Activated CD4-positive, alpha-beta T cell treated with anti-CD3 and anti-CD28 coated beads, Interleukin-2, amount 50 U/mL, for 1 hour (primary cell): Measurements from ENCODE around the gene AOPEP.
A peak's percentile ranks its signal among the peaks of the same experiment; 100 is the strongest.

Experiments
- DNase-seq: peaks from one replicate; pipeline ENCODE4 v3.0.0-alpha.2; 2020

The AOPEP gene

GRCh38 chr9:95105519-95106287, 379.2 kb downstream of the AOPEP start:
- DNase-seq = no peak

- no peak for DNase-seq
Measured at GRCh38 chr9:95107001-95107749, 380.7 kb downstream of the AOPEP start.

- DNase-seq = no peak
Measured at GRCh38 chr9:95107976-95108375, 381.5 kb downstream of the AOPEP start.

- DNase-seq = no peak
Measured at GRCh38 chr9:95108777-95109176, 382.3 kb downstream of the AOPEP start.

GRCh38 chr9:95109456-95109855, 383.0 kb downstream of the AOPEP start:
- no peak for DNase-seq

- DNase-seq = no peak
Measured at GRCh38 chr9:95110921-95111525, 384.5 kb downstream of the AOPEP start.

- no peak for DNase-seq
Measured at GRCh38 chr9:95111716-95112115, 385.2 kb downstream of the AOPEP start.

GRCh38 chr9:95112436-95113280, 386.2 kb downstream of the AOPEP start:
- DNase-seq = no peak

GRCh38 chr9:95115104-95115503, 388.6 kb downstream of the AOPEP start:
- DNase-seq = no peak

- no peak for DNase-seq
Measured at GRCh38 chr9:95116002-95116807, 389.7 kb downstream of the AOPEP start.

- DNase-seq = no peak
Measured at GRCh38 chr9:95116808-95117204, 390.3 kb downstream of the AOPEP start.

- no peak for DNase-seq
Measured at GRCh38 chr9:95118596-95118995, 392.1 kb downstream of the AOPEP start.

- DNase-seq = no peak
Measured at GRCh38 chr9:95120781-95121370, 394.4 kb downstream of the AOPEP start.

- no peak for DNase-seq
Measured at GRCh38 chr9:95124582-95125367, 398.3 kb downstream of the AOPEP start.

- DNase-seq = no peak
Measured at GRCh38 chr9:95125652-95126051, 399.2 kb downstream of the AOPEP start.

GRCh38 chr9:95126739-95127138, 400.2 kb downstream of the AOPEP start:
- DNase-seq = no peak

GRCh38 chr9:95127249-95128176, 401.0 kb downstream of the AOPEP start:
- peak; percentile 68 for DNase-seq

GRCh38 chr9:95128177-95128524, 401.7 kb downstream of the AOPEP start:
- DNase-seq = no peak

- no peak for DNase-seq
Measured at GRCh38 chr9:95129476-95130291, 403.2 kb downstream of the AOPEP start.
